Activated naive CD4-positive, alpha-beta T cell treated with anti-CD3 and anti-CD28 coated beads, Interleukin-2, amount 10 ng/mL, durations not matched to agents 5 hours and 36 hours (primary cell): ENCODE data around the gene HBD. TPM values are rescaled to one million over a fixed set of nuclear protein-coding genes. Genes with fewer than 3 reads are reported as not detected.

Source experiments
- total RNA-seq, 2 experiments: library from RNA; stranded (reverse); gene quantifications; one replicate each; pipeline ENCODE4 v1.2.3, GENCODE V29; 2021

HBD gene
- total RNA-seq: not detected

DNA sequence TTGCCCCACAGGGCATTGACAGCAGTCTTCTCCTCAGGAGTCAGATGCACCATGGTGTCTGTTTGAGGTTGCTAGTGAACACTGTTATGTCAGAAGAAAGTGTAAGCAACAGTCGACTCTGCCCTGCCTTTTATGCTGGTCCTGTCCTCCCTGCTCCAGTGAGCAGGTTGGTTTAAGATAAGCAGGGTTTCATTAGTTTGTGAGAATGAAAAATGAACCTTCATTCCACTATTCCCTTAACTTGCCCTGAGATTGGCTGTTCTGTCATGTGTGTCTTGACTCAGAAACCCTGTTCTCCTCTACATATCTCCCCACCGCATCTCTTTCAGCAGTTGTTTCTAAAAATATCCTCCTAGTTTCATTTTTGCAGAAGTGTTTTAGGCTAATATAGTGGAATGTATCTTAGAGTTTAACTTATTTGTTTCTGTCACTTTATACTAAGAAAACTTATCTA, at the start of gene HBD:
Gene HBD, minus strand, starts transcription at position 103 of the 454 bp plus-strand sequence. Its CDS starts 50 bp downstream, at position 53.

DNA sequence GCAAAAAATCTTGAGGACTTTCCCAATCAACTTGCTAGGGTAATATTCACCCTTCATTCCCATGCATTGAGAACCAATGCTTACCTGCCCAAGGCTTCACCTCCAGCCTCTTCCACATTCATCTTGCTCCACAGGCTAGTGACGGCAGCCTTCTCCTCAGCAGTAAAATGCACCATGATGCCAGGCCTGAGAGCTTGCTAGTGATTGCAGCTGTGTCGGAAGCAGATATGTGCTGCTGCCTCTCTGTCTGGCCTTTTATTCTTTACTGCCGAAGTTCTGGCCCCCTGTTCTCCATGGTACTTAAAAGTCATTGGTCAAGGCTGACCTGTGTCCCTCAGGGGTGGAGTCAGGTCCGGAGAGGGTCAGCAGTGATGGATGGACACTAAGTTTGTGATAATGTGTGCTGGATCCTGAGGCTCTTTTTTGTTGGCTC, 35.4 kb upstream of the HBD start, which contains the start of gene HBE1:
Gene HBE1, minus strand, starts transcription at position 231 of the 433 bp plus-strand sequence. Its CDS starts 55 bp downstream, at position 176.

DNA sequence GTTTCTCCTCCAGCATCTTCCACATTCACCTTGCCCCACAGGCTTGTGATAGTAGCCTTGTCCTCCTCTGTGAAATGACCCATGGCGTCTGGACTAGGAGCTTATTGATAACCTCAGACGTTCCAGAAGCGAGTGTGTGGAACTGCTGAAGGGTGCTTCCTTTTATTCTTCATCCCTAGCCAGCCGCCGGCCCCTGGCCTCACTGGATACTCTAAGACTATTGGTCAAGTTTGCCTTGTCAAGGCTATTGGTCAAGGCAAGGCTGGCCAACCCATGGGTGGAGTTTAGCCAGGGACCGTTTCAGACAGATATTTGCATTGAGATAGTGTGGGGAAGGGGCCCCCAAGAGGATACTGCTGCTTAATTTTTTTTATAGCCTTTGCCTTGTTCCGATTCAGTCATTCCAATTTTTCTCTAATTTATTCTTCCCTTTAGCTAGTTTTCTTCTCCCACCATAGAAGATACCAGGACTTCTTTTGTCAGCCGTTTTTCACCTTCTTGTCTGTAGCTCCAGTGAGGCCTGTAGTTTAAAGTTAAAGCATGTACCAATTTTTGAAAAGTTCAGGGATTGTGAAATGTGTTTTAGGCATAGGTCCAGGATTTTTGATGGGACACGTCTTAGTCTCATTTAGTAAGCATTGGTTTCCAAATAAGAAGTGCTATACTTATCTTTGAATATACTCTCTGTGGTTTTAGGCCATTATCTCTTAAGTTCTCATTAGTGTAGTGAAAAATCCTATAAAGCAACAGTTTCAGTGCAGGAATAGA, 20.5 kb upstream of the HBD start, which contains the start of gene HBG2:
Gene HBG2, minus strand, starts transcription at position 136 of the 768 bp plus-strand sequence. Its CDS starts 53 bp downstream, at position 83.

DNA sequence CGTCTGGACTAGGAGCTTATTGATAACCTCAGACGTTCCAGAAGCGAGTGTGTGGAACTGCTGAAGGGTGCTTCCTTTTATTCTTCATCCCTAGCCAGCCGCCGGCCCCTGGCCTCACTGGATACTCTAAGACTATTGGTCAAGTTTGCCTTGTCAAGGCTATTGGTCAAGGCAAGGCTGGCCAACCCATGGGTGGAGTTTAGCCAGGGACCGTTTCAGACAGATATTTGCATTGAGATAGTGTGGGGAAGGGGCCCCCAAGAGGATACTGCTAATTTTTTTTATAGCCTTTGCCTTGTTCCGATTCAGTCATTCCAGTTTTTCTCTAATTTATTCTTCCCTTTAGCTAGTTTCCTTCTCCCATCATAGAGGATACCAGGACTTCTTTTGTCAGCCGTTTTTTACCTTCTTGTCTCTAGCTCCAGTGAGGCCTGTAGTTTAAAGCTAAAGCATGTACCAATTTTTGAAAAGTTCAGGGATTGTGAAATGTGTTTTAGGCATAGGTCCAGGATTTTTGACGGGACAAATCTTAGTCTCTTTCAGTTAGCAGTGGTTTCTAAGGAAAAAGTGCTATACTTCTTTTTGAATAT, 15.6 kb upstream of the HBD start, which contains the start of gene HBG1:
Gene HBG1, minus strand, starts transcription at position 51 of the 590 bp plus-strand sequence. CDS start 53 bp downstream, outside the sequence.

DNA sequence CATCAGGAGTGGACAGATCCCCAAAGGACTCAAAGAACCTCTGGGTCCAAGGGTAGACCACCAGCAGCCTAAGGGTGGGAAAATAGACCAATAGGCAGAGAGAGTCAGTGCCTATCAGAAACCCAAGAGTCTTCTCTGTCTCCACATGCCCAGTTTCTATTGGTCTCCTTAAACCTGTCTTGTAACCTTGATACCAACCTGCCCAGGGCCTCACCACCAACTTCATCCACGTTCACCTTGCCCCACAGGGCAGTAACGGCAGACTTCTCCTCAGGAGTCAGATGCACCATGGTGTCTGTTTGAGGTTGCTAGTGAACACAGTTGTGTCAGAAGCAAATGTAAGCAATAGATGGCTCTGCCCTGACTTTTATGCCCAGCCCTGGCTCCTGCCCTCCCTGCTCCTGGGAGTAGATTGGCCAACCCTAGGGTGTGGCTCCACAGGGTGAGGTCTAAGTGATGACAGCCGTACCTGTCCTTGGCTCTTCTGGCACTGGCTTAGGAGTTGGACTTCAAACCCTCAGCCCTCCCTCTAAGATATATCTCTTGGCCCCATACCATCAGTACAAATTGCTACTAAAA, 7.5 kb downstream of the HBD start, which contains the start of gene HBB:
Gene HBB, minus strand, starts transcription at position 340 of the 579 bp plus-strand sequence. Its CDS starts 50 bp downstream, at position 290.

DNA sequence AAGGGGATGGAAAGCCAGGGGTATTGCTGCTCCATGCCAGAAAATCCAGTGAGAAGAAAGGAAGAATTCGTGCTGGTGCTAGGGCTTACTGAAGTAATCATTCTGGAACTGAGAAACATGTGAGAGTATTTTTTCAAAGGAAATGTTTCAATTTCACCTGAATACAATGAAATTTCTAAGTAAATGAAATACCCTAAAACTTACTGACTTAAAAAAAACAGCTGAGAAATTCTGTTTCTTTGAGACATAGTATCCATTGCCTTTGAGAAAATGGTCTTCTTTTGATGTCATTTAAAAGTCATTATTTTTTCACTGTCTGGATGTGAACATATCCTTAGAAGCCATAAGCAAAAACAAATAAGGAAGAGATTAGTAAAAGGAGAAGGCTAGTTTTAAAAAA, 33.7 kb downstream of the HBD start, which contains the start of gene OR51V1:
Gene OR51V1, minus strand, starts transcription at position 101 of the 400 bp plus-strand sequence. Its CDS starts 0 bp downstream, at position 101.

Other genes with a start within 250 kb of the HBD start
- not detected for gene OR51L1, start 239.6 kb downstream of the HBD start, total RNA-seq
- gene OR52J3, start 188.0 kb downstream of the HBD start, total RNA-seq: not detected
- gene OR52E2, start 174.9 kb downstream of the HBD start, total RNA-seq: not detected
- gene OR52E1, start 164.9 kb downstream of the HBD start, total RNA-seq: not detected
- gene OR52A5, start 96.1 kb downstream of the HBD start, total RNA-seq: not detected
- gene OR52A1, start 79.7 kb downstream of the HBD start, total RNA-seq: not detected
- not detected for gene OR51V1, start 33.8 kb downstream of the HBD start, total RNA-seq
- gene HBB, start 7.4 kb downstream of the HBD start, total RNA-seq: not detected
- gene HBG1, start 15.4 kb upstream of the HBD start, total RNA-seq: not detected
- not detected for gene HBG2, start 20.3 kb upstream of the HBD start, total RNA-seq
- gene HBE1, start 35.5 kb upstream of the HBD start, total RNA-seq: not detected
- not detected for gene OR51B4, start 67.5 kb upstream of the HBD start, total RNA-seq
- not detected for gene OR51B2, start 89.8 kb upstream of the HBD start, total RNA-seq
- not detected for gene OR51B5, start 109.0 kb upstream of the HBD start, total RNA-seq
- not detected for gene OR51B6, start 117.0 kb upstream of the HBD start, total RNA-seq
- not detected for gene OR51M1, start 149.3 kb upstream of the HBD start, total RNA-seq
- gene OR51Q1, start 187.6 kb upstream of the HBD start, total RNA-seq: not detected
- gene OR51I1, start 207.0 kb upstream of the HBD start, total RNA-seq: not detected
- not detected for gene OR51I2, start 214.8 kb upstream of the HBD start, total RNA-seq